HepG2 (cell line): ENCODE results near the gene NOXO1. TPM values are rescaled to one million over a fixed set of nuclear protein-coding genes. Genes with fewer than 3 reads are reported as not detected.

Experiments
- CBX1 ChIP-seq: IDR thresholded peaks from one replicate; pipeline ENCODE4 v1.6.1; 2016; ENCODE audit warnings: antibody characterized with exemption, low read depth
- CREM ChIP-seq, 2 experiments: sonication (generic) in 1 of 2; formaldehyde crosslinking in 1 of 2; IDR thresholded peaks; 2 replicates each; pipeline versions ENCODE4 v1.4.0 to v1.6.1; 2016 to 2020; ENCODE audit warnings: antibody characterized with exemption in 1 of 2, mild to moderate bottlenecking in 1 of 2, missing genetic modification reagents in 1 of 2
- KDM5A ChIP-seq: fragments of 200-600 bp; sonication (generic); IDR thresholded peaks from 2 replicates; pipeline ENCODE4 v1.7.0; 2018; ENCODE audit warnings: antibody characterized with exemption, mild to moderate bottlenecking, low read length, borderline replicate concordance
- NR2C2 ChIP-seq: sonication (generic); formaldehyde crosslinking; IDR thresholded peaks from 2 replicates; pipeline ENCODE4 v1.4.0; 2020; ENCODE audit warnings: missing genetic modification reagents, mild to moderate bottlenecking, moderate library complexity, borderline replicate concordance
- SMC3 ChIP-seq: IDR thresholded peaks from 2 replicates; pipeline ENCODE4 v1.6.1; 2011; ENCODE audit warnings: low read length, improper control_type of control experiment
- TAF1 ChIP-seq: sonication (generic); formaldehyde crosslinking; IDR thresholded peaks from 2 replicates; pipeline ENCODE4 v1.4.0; 2020; ENCODE audit warnings: missing genetic modification reagents
- TBP ChIP-seq: sonication (generic); formaldehyde crosslinking; IDR thresholded peaks from 2 replicates; pipeline ENCODE4 v1.5.0; 2020; ENCODE audit warnings: missing genetic modification reagents
- UBTF ChIP-seq: sonication (generic); formaldehyde crosslinking; IDR thresholded peaks from 2 replicates; pipeline ENCODE4 v1.4.0; 2020; ENCODE audit warnings: mild to moderate bottlenecking, missing genetic modification reagents
- ZBTB7A ChIP-seq: sonication (generic); formaldehyde crosslinking; IDR thresholded peaks from 2 replicates; pipeline ENCODE4 v1.8.0; 2022; ENCODE audit warnings: mild to moderate bottlenecking, missing genetic modification reagents
- ZFP41 ChIP-seq: sonication (generic); formaldehyde crosslinking; IDR thresholded peaks from 2 replicates; pipeline ENCODE4 v1.4.0; 2020; ENCODE audit warnings: mild to moderate bottlenecking, missing genetic modification reagents, borderline replicate concordance
- ZFX ChIP-seq: sonication (generic); formaldehyde crosslinking; IDR thresholded peaks from 2 replicates; pipeline ENCODE4 v1.4.0; 2020; ENCODE audit warnings: mild to moderate bottlenecking, low read depth, missing genetic modification reagents, moderate library complexity
- ZNF256 ChIP-seq: sonication (generic); formaldehyde crosslinking; conservative IDR thresholded peaks from 2 replicates; pipeline ENCODE4 v1.4.0; 2020; ENCODE audit warnings: missing genetic modification reagents
- ZNF317 ChIP-seq: sonication (generic); formaldehyde crosslinking; IDR thresholded peaks from 2 replicates; pipeline ENCODE4 v1.5.0; 2020; ENCODE audit warnings: mild to moderate bottlenecking, missing genetic modification reagents
- ZNF546 ChIP-seq: sonication (generic); formaldehyde crosslinking; conservative IDR thresholded peaks from 2 replicates; pipeline ENCODE4 v1.8.1; 2023; ENCODE audit warnings: mild to moderate bottlenecking, missing genetic modification reagents
- ZNF83 ChIP-seq: sonication (generic); formaldehyde crosslinking; IDR thresholded peaks from 2 replicates; pipeline ENCODE4 v1.4.0; 2020; ENCODE audit warnings: missing genetic modification reagents, mild to moderate bottlenecking, borderline replicate concordance
- ZSCAN9 ChIP-seq: IDR thresholded peaks from 2 replicates; pipeline ENCODE4 v1.6.1; 2016; ENCODE audit warnings: borderline replicate concordance
- polyA plus RNA-seq, 8 experiments: library from polyadenylated mRNA; depleted of rRNA in 3 of 8; stranded (reverse) in 7 of 8; unstranded in 1 of 8; fragments of >200 nt; fragmentation: Illumina TruSeq in 4 of 8; extraction: Trizol in 4 of 8; gene quantifications; 2 replicates each; pipeline versions ENCODE4 v1.2.1 to v1.2.3, GENCODE V29; 2011 to 2016; ENCODE audit warnings: low read depth in 4 of 8, missing spikeins in 1 of 8, mixed read lengths in 1 of 8; ENCODE audit not compliant: insufficient read depth in 1 of 8
- total RNA-seq, 5 experiments: library from RNA; depleted of rRNA; stranded (reverse); fragments of >200 nt; fragmentation: Illumina TruSeq; extraction: Trizol; gene quantifications; 2 replicates each; pipeline ENCODE4 v1.2.3, GENCODE V29; 2016; ENCODE audit warnings: low read depth in 1 of 5
- TF ChIP-seq, protein P1 (sequence below): sonication (generic); formaldehyde crosslinking; IDR thresholded peaks from 2 replicates; pipeline ENCODE4 v1.8.0; 2022; ENCODE audit warnings: mild to moderate bottlenecking, missing genetic modification reagents, moderate library complexity
- TF ChIP-seq, protein P2 (sequence below): sonication (generic); formaldehyde crosslinking; IDR thresholded peaks from 2 replicates; pipeline ENCODE4 v1.5.0; 2020; ENCODE audit warnings: mild to moderate bottlenecking, missing genetic modification reagents, borderline replicate concordance

The NOXO1 gene
- total and polyA plus RNA-seq, 2 of the 13 experiments (the other 11 are each of a cell fraction or from before 2014, with no cell fraction given), result 0.69 to 1.4 TPM

DNA sequence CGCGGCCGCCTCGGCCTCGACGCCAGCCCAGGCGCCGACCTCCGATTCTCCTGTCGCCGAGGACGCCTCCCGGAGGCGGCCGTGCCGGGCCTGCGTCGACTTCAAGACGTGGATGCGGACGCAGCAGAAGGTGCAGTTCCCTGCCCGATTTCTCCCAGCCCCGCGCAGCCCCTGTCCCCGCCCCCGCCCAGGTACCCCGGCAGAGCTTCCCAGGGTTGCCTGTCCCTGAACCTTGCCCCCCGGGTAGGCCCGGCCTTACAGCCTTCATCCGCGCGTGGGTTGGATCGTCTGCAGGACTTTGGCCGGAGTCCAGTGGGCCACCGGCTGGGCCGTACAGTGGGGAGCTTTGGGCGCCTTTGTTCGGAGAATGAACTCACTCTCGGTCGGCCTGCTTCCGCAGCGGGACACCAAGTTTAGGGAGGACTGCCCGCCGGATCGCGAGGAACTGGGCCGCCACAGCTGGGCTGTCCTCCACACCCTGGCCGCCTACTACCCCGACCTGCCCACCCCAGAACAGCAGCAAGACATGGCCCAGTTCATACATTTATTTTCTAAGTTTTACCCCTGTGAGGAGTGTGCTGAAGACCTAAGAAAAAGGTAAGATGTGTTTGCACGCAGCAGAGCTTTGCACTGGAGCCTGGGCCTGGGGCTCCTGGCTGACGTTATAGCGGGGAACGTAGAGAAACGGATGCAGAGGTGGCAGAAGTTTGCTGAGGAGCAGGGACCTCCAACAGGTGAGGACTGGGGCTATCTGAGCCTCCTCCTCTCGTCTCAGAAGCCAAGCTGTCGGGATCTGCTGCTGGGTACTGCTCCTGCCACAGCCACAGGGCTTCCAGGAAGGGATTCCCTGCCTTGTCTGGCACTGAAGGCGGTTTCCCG, 3.3 kb upstream of the NOXO1 start (continued):
- TF ChIP-seq ZNF83 (CRISPR knock-in tag) (peak; percentile 76; the same call in 1 of the 2 replicates), ZNF256 (CRISPR knock-in tag) (no peak), UBTF (CRISPR knock-in tag) (peak; percentile 49; the same call in 1 of the 2 replicates), SMC3 (no peak), ZFP41 (CRISPR knock-in tag) (no peak), ZBTB7A (no peak), CREM (IDR thresholded peaks at IDR 0.05) (no peak), CREM (CRISPR knock-in tag; IDR thresholded peaks at IDR 0.05) (no peak), CBX1 (no peak), ZNF317 (no peak), ZNF546 (CRISPR knock-in tag) (no peak), ZFX (CRISPR knock-in tag) (peak; percentile 71; the same call in 1 of the 2 replicates), TAF1 (CRISPR knock-in tag) (peak; percentile 29; the same call in 1 of the 2 replicates), NR2C2 (CRISPR knock-in tag) (peak; percentile 80), TBP (CRISPR knock-in tag) (no peak), ZSCAN9 (no peak), KDM5A (no peak; the same call in 1 of the 2 replicates)
- TF ChIP-seq, protein P1, sequence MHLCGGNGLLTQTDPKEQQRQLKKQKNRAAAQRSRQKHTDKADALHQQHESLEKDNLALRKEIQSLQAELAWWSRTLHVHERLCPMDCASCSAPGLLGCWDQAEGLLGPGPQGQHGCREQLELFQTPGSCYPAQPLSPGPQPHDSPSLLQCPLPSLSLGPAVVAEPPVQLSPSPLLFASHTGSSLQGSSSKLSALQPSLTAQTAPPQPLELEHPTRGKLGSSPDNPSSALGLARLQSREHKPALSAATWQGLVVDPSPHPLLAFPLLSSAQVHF, result no peak
- TF ChIP-seq, protein P2, sequence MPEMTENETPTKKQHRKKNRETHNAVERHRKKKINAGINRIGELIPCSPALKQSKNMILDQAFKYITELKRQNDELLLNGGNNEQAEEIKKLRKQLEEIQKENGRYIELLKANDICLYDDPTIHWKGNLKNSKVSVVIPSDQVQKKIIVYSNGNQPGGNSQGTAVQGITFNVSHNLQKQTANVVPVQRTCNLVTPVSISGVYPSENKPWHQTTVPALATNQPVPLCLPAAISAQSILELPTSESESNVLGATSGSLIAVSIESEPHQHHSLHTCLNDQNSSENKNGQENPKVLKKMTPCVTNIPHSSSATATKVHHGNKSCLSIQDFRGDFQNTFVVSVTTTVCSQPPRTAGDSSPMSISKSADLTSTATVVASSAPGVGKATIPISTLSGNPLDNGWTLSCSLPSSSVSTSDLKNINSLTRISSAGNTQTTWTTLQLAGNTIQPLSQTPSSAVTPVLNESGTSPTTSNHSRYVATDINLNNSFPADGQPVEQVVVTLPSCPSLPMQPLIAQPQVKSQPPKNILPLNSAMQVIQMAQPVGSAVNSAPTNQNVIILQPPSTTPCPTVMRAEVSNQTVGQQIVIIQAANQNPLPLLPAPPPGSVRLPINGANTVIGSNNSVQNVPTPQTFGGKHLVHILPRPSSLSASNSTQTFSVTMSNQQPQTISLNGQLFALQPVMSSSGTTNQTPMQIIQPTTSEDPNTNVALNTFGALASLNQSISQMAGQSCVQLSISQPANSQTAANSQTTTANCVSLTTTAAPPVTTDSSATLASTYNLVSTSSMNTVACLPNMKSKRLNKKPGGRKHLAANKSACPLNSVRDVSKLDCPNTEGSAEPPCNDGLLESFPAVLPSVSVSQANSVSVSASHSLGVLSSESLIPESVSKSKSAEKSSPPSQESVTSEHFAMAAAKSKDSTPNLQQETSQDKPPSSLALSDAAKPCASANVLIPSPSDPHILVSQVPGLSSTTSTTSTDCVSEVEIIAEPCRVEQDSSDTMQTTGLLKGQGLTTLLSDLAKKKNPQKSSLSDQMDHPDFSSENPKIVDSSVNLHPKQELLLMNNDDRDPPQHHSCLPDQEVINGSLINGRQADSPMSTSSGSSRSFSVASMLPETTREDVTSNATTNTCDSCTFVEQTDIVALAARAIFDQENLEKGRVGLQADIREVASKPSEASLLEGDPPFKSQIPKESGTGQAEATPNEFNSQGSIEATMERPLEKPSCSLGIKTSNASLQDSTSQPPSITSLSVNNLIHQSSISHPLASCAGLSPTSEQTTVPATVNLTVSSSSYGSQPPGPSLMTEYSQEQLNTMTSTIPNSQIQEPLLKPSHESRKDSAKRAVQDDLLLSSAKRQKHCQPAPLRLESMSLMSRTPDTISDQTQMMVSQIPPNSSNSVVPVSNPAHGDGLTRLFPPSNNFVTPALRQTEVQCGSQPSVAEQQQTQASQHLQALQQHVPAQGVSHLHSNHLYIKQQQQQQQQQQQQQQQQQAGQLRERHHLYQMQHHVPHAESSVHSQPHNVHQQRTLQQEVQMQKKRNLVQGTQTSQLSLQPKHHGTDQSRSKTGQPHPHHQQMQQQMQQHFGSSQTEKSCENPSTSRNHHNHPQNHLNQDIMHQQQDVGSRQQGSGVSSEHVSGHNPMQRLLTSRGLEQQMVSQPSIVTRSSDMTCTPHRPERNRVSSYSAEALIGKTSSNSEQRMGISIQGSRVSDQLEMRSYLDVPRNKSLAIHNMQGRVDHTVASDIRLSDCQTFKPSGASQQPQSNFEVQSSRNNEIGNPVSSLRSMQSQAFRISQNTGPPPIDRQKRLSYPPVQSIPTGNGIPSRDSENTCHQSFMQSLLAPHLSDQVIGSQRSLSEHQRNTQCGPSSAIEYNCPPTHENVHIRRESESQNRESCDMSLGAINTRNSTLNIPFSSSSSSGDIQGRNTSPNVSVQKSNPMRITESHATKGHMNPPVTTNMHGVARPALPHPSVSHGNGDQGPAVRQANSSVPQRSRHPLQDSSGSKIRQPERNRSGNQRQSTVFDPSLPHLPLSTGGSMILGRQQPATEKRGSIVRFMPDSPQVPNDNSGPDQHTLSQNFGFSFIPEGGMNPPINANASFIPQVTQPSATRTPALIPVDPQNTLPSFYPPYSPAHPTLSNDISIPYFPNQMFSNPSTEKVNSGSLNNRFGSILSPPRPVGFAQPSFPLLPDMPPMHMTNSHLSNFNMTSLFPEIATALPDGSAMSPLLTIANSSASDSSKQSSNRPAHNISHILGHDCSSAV (CRISPR knock-in tag), result no peak
